Measurements from ENCODE around the gene ATP1A3.
"Not testable (repeated sequence)": the region's sequence is repeated elsewhere in the genome, so short reads cannot be mapped to it uniquely, and the experiment has no call there.

The ATP1A3 gene

DNA sequence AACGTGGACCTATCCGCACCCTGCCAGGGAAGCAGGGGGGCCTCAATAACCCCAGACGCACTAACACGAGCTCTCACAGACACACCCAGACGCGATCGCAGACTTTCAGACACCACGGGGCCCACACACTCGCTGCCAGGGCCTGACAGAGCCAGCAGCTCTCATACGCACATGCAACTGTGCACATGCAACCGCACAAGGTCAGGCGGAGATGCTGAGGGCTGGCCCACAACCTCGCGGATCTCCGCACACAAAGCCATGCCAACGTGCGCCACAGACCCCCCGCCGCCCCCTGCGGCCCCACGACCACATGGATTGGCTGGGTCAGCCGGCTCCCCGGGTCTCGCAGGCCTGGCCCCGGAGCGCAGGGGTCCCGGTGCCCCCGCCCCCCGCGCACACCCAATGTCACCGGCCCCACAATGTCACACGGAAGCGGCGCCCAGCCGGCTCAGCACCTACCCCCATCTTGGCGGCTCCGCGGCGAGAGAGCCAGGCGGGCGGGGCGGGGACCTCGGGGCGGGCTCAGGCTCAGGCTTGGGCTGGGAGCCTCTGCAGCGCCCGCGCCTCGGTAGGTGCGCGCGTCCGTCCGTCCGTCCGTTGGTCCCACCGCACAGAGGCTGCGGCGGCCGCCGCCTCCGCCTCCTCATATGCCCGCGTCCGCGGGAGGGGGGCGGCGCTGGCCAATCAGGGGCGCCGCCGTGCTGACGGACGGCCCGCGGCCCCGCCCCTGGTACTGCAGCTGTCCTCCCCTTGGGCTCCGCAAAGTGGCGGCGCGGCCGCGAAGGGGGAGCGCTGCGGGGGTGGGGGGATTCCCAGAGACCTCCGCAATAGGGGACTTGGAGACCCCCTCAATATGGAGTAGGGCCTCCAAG, at the start of gene ATP1A3:
Gene ATP1A3 (minus strand): TSS at position 619 of the 872 bp plus-strand sequence. CDS start 154 bp downstream, at position 465.
- peak; percentile 64 for DNase-seq

DNA sequence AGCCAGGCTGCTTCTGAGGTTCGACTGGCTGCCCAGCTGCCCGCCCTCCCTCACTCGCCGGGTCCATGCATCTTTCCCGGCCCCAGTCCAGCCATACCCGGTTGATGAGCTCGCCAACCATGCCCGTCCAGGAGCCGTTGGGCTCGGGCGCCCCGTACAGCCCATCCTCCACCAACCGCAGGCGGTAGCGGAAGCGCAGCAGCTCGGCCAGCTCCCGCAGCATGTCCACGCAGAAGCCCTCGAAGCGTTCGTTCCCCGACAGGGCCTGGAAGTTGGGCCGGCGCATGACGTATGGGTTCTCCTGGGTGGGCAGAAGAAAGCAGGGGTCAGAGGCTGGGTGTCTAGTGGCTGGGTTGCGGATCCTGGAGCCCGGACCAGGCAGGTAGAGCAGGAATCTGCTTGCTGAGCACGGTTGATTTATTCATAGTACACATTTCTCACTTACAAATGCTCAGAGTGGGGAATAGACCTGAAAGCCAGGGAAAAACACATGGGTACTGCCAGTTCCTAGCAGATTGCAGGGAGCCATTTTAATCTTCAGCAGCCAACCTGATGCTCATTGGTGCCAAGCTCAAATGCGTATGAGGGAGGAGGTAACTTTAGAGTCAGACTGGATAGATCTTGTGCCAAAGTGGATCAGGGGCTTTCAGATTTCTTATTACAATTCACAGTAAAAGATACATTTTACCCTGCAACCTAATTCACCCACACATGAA, 48.6 kb upstream of the ATP1A3 start:
- no peak for DNase-seq

DNA sequence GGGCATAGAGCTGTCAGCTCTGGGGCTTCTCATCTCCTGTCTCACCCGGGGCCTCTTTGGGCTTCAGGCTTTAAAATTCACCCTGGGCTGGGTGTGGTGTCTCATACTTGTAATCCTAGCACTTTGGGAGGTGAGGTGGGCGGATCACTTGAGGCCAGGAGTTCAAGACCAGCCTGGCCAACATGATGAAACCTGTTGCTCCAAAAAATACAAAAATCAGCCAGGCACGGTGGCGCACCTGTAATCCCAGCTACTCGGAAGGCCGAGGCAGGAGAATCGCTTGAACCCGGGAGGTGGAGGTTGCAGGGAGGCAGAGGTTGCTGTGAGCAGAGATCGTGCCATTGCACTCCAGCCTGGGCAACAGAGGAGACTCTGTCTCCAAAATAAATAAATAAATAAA, 46.5 kb upstream of the ATP1A3 start:
- DNase-seq: not testable (repeated sequence)

DNA sequence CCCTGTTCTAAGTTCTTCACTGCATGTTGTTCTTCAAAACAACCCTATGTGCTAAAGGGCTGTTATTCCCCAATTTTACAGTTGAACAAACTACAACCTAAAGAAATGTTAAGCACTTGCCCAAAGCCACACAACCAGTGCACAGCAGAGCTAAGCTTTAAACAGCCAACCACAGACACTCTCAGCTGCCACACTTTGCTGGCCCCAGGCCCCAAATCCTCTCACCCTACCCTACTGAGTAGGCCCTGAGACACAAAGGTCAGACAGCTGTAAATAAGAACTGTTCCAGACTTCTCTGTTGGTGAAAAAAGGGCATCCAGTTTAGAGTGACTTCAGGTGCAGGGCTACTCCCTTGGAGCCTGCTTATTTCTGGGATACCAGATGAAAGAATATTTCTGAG, 46.0 kb upstream of the ATP1A3 start:
- no peak for DNase-seq

DNA sequence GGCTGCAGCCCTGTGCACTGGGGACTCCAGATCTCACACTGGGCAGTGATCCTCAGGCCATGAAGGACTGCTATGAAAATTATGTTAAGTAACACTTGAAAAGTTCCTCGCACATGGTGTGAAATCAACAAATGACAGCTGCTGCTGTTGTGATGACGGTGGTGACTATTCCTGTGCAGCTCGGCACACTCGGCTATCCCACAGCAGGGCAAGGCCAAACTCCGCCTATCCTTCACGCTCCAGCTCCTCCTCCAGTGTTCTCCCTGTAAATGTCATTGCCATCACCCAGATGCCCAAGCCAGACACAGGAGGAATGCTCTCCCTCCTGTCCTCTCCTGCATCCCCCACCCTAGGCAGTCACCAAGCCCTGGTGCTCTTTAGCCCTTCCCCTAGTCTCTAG, 44.6 kb upstream of the ATP1A3 start:
- DNase-seq: no peak

DNA sequence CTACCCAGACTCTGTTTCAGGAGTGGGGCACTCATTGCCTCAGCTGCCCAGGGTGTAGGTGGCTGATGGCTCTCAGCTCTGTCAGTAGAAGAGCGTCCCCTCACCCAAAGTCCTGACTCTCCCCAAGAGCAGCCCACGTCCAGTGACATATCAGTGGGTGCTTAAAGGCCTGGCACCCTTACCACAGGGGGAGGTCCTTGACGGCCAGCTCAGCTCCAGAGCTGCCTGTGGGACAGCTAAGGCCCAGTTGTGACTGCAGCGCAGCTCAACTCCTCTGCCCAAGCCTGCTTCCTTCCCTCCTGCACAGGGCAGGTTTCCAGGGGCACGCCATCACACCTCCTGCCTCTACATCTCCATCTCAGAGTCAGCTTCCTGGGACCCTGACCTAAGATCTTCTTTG, 43.6 kb upstream of the ATP1A3 start:
- no peak for DNase-seq

DNA sequence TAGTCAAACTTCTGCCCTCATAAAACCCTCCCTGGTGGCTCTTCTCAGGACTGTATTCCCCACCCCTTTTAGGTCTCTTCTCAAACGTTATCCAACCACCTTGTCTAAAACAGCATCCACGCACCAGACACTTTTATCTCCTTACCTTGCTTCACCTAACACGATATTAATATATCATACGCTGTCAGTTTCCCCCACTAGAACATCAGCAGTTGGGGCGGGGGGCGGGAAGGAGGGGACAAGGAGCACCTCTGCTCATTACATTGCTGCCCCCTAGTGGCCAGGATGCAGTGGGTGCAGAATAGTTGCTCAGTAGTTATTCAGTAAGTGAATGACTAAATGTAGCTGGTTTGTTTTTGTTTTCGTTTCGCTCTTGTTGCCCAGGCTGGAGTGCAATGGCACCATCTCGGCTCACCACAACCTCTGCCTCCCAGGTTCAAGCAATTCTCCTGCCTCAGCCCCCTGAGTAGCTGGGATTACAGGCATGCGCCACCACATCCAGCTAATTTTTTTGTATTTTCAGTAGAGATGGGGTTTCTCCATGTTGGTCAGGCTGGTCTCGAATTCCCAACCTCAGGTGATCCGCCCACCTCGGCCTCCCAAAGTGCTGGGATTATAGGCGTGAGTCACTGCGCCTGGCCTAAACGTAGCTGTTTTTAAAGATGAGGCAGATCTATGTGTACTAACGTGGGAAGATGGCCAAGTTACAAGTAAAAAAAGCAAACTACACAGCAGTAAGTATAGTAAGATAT, 40.8 kb upstream of the ATP1A3 start:
- DNase-seq: peak; percentile 75

DNA sequence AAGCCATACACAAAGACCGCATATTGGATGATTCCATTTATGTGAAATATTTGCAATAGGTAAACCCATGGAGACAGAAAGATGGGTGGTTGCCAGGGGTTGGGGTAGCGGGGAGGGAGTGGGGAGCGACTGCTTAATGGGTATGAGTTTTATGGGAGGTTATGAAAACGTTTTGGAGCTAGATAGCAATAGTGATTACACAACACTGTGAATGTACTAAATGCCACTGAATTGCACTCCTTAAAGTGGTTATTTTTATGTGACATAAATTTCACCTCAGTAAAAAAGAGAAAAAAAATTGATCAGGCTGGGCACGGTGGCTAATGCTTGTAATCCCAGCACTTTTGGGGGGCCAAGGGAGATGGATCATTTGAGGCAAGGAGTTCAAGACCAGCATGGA, 39.4 kb upstream of the ATP1A3 start:
- DNase-seq: no peak

DNA sequence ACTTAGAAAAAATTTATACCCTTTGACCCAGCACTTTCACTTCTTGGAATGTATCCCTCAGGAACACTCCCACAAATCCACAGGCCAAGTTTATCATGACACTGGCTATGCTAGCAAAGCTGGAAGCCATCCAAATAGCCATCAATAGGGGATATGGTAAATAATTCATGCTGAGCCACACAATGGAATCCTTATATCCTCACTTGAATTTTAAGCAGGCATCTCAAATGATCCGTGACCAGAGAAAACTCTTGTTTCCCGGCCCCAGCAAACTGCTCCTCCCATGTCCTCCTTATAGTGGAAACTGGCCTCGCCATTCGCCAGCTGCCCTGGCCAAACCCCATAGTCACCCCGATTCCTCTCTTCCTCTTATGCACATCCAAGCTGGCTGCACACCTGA, 38.4 kb upstream of the ATP1A3 start:
- no peak for DNase-seq

DNA sequence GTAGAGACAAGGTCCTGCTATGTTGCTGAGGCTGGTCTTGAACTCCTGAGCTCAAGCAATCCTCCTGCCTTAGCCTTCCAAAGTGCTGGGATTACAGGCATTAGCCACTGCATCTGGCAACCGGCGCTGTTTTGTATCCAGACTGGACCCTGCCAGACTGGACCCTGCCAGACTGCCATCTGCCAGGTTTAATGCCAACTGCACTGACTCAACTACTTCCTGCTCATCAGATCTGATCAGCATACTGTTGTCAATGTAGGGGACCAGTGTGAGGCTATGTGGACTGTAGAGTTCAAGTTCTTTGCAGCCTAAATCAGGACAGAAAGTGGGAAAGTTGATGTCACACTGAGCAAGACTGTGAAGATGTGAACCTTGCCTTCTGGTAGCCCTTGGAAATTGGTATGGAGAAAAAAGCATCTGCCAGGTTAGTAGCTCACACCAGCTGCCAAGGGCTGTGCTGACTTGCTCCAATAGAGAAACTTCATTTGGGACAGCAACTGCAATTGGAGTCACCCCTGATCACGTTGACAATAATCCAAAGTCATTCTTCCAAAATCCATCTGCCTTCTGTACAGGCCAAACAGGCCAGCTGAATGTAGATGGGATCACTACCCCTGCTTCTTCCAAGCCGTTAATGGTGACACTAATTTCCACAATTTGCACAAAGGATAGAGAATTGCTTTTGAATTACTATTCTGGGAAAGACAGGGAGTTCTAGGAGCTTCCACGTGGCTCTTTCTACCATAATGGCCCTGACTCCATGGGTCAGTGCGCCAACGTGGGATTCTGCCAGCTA, 36.8 kb upstream of the ATP1A3 start:
- DNase-seq: no peak

DNA sequence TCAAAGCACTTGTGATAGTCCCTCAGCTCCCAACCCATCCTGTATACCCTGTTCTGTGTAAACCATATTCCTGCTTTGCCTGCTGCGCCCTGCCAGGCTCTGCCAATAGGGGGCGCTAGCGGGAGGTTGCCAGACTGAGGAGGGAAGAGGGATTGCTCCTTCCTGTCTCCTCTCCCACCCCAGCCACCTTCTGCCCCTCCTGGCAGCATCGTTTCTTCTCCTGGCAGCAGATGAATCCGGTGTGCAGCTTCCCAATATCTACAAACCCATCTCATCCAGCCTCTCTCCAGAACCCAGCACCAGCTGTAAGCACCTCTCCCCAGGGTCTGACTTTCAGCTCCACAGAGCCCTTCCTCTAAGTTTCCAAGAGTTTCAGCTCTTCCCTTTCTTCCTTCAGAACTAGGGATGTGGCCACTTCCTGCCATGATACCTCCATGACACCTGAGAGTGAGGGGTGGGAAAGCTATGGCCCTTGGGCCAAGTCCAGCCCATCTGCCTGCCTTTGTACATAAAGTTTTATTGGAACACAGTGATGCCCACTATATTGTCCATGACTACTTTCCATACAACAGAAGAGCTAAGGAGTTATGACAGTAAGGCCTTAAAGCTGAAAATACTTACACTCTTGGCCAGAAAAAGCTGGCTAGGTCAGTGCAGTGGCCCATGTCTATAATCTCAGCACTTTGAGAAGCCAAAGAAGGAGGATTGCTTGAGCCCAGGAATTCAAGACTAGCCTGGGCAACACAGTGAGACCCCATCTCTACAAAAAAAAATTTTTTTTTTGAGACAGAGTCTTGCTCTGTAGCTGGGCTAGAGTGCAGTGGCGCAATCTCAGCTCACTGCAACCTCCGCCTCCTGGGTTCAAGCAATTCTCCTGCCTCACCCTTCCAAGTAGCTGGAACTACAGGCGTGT, 34.5 kb upstream of the ATP1A3 start:
- DNase-seq: peak; percentile 61

DNA sequence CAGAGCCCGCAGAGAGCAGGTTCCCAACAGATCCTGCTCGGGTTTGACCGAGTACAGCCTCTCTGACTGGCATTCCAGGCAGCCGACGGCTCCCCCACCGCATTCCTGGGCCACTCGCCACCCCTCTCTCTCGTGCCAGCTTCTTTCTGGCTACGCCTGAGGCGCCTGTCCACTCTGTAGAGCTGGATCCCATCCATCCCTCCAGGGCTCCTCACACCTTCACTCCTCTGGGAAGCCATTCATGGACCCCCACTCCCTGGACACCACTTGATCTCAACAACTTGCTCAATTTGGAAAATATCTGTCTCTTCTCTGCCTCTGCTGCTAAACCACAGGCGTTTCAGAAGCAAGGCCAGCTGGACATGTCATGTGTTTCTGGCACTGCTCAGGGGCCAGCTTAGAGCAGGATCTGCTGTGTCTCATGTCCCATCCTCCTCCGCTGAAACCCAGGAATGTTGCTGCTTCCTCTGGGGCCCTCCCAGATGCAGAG, 30.6 kb upstream of the ATP1A3 start:
- DNase-seq: no peak

DNA sequence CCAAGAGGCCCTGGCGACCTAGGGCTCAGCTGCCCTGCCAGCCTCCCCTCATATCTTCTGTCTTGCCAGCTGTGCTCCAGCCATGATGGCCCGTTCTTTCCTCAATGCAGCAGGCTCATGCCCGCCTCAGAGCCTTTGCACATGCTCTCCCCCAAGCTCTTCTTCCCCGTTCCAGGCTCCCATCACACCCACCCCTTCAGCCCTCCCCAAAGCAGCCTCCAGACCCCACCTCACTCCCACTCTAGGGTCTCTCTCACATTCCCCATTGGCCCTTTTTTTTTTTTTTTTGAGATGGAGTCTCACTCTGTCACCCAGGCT, 29.9 kb upstream of the ATP1A3 start:
- no peak for DNase-seq

DNA sequence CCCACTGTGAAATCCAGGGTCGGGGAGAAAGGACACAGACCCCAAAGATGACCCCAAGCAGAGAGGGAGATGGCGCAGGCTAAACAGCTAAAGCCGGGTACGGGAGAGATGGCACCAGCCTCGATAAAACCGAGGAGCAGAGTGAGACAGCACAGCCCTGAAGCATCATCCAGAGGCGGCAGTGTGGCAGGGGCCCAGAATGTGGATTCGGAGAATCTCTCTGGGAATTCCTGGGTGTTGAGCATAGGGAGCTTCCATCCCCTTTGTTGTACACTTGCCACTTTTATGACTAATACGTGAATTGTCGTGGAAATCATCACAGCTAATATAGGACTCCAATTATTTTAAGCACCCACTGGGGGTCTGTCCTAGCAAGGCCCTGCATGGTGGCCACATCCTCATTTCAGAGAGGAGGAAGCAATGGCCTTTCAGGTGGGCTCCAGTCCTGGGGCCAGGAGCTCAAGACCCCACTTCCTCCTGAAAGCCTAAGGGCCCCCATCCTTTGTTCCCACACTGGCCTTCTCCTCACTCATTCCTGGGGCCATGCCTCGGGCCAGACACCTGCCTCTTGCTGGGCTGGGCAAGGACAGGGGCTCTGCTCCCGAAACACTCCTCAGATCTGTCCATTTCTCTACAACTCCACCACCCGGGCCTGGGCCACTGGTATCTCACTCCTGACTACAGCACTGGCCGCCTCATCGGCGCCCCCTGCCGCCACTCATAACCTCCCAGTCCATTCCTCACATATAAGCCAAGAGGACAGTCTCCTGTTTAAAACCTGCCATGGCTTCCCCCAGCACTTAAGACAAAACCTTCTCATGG, 29.3 kb upstream of the ATP1A3 start:
- peak; percentile 55 for DNase-seq

DNA sequence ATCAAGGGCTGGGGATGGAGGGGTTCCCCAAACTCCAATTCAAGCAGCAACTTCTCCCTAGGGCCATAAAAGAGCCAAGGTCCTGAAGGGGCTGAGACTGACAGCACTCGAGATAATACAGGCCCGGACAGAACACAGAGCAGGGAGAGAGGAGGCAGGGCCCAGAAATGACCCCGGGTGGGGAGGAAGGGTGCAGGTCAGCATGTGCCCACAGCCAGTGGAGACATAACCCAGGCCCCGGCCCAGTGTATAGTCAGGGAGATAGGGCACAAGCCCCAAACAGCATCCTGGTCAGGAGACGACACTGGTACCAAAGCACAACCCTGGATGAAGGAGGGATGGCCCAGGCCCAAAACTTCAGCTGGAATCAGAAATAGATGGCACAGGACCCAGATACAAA, 28.6 kb upstream of the ATP1A3 start:
- DNase-seq: no peak

DNA sequence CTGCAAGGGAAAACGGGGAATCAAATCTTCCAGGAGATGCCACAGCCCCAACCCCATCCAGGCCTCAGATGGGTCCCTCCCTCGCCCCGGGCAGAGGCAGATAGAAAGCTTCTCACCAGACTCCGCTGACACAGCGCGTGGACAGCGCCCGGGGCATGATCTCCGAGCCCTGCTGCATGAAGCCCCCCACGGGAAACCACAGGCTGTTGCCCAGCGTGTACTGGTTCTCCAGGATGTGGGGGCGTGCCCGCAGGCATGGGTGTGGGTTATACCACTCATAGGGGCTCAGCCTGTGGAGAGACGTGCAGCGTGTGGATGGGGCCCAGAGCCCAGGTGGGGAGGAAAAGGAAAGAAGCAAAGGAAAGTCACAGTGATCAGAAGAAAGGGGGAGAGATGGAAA, 27.2 kb upstream of the ATP1A3 start:
- no peak for DNase-seq

DNA sequence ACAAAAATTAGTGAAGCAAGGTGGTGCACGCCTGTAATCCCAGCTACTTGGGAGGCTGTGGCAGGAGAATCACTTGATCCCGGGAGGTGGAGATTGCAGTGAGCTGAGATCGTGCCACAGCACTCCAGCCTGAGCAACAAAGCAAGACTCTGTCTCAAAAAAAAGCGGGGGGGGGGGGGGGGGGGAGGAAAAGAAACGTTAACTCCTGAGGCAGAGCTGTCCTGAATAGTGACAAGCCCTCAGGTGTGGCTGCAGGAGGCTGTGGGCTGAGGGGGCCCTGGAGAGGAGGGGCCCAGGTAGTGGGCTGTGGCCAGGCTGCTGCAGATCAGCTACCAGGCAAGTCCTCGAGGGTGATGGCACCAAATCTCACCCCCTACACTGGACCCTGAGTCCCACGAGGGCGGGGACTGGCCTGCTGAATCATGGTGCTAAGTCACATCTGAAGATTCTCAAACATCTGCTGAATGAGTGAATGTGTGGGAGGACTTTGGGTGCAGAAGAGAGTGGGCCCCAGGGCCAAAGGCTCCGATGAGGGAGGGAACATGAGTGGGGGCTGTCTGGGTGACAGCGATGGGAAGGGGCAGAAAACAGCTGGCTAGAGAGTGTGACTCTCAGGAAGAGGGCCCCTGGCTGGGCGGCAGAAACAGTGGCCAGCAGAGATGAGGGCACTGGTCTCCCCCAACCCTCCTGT, 24.6 kb upstream of the ATP1A3 start:
- DNase-seq: no peak

DNA sequence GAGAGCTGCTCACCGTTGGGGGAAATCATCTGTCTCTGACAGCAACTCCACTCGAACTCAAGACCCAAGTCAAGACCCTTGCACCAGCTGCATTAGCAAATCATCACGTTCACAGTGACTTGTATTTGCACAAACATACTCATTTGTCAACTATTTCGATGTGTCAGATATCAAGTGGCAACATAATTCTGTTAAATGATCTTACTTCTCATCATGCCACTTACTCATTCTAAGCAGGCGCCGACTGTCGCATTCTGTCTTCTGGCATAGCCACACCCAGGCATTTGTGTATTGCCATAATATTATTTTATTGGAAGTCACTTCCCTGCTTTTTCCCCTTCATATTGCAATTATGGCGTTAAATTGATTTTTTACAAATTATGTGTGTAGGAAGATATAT, 23.0 kb upstream of the ATP1A3 start:
- no peak for DNase-seq

DNA sequence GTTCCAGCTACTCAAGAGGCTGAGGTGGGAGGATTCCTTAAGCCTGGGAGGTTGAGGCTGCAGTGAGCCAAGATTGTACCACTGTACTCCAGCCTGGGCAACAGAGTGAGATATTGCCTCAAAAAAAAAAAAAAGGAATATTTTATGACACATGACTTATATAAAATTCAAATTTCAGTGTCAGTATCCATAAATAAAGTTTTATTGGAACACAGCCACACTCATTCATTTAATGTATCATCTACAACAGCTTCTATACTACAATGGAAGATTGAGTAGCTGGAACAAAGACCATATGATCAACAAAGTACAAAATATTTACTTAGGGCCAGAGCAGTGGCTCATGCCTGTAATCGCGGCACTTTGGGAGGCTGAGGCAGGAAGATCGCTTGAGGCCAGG, 18.7 kb upstream of the ATP1A3 start:
- not testable (repeated sequence) for DNase-seq

Measured in activated CD4-positive, alpha-beta T cell treated with anti-CD3 and anti-CD28 coated beads for 48 hours (primary cell).